K562 (cell line): ENCODE results near the gene DNAAF2. TPM values are rescaled to one million over a fixed set of nuclear protein-coding genes. Genes with fewer than 3 reads are reported as not detected.
A peak's percentile ranks its signal among the peaks of the same experiment; 100 is the strongest.

Experiments used
- CTBP1 ChIP-seq: fragments of 450-650 bp; IDR thresholded peaks from 2 replicates; pipeline ENCODE4 v1.6.1; 2016; ENCODE audit warnings: borderline replicate concordance
- CTCF ChIP-seq, 3 experiments: IDR thresholded peaks in 2 of 3; conservative IDR thresholded peaks in 1 of 3; 2 replicates each; pipeline ENCODE4 v1.5.1; 2011 to 2012; ENCODE audit warnings: low read length in 3 of 3, mild to moderate bottlenecking in 3 of 3, control low read depth in 2 of 3, improper control_type of control experiment in 1 of 3, inconsistent platforms in 1 of 3, low read depth in 1 of 3, mixed read lengths in 1 of 3, moderate library complexity in 1 of 3; ENCODE audit not compliant: insufficient read depth in 2 of 3
- EP400 ChIP-seq: fragments of 450-650 bp; IDR thresholded peaks from 2 replicates; pipeline ENCODE4 v1.6.1; 2017; ENCODE audit warnings: antibody characterized with exemption, mild to moderate bottlenecking, moderate library complexity
- GABPB1 ChIP-seq: sonication (generic); formaldehyde crosslinking; IDR thresholded peaks from 2 replicates; pipeline ENCODE4 v1.8.0; 2022; ENCODE audit warnings: mild to moderate bottlenecking, missing genetic modification reagents
- HNRNPL ChIP-seq: fragments of 200-400 bp; formaldehyde crosslinking; IDR thresholded peaks from 2 replicates; pipeline ENCODE4 v1.6.1; 2017; ENCODE audit warnings: low read depth, mild to moderate bottlenecking, low read length
- JUN ChIP-seq, 2 experiments: sonication (generic) in 1 of 2; formaldehyde crosslinking in 1 of 2; IDR thresholded peaks; 2 replicates each; pipeline versions ENCODE4 v1.6.1 to v1.8.0; 2012 to 2022; ENCODE audit warnings: borderline replicate concordance in 2 of 2, mild to moderate bottlenecking in 2 of 2, improper control_type of control experiment in 1 of 2, low read depth in 1 of 2, low read length in 1 of 2, missing genetic modification reagents in 1 of 2
- KDM5B ChIP-seq: fragments of 200-600 bp; sonication (generic); IDR thresholded peaks from 2 replicates; pipeline ENCODE4 v1.6.1; 2012; ENCODE audit warnings: low read depth, mild to moderate bottlenecking, moderate library complexity, low read length, control low read depth, inconsistent platforms; ENCODE audit not compliant: insufficient replicate concordance
- MNT ChIP-seq, 2 experiments: fragments of 450-650 bp; conservative IDR thresholded peaks; 2 replicates each; pipeline ENCODE4 v1.6.1; 2017; ENCODE audit warnings: mild to moderate bottlenecking in 2 of 2, moderate library complexity in 2 of 2
- MTA1 ChIP-seq: fragments of 450-650 bp; IDR thresholded peaks from 2 replicates; pipeline ENCODE4 v1.6.1; 2017; ENCODE audit warnings: borderline replicate concordance
- PHF21A ChIP-seq: fragments of 450-650 bp; IDR thresholded peaks from 2 replicates; pipeline ENCODE4 v1.6.1; 2017; ENCODE audit warnings: low read depth, borderline replicate concordance
- SP1 ChIP-seq: sonication (generic); formaldehyde crosslinking; IDR thresholded peaks from 2 replicates; pipeline ENCODE4 v1.8.1; 2022; ENCODE audit warnings: mild to moderate bottlenecking, missing genetic modification reagents
- ZBTB2 ChIP-seq: fragments of 450-650 bp; IDR thresholded peaks from 2 replicates; pipeline ENCODE4 v1.6.1; 2016; ENCODE audit warnings: antibody characterized with exemption
- ZFX ChIP-seq: sonication (generic); formaldehyde crosslinking; IDR thresholded peaks from 2 replicates; pipeline ENCODE4 v1.8.0; 2022; ENCODE audit warnings: mild to moderate bottlenecking, missing genetic modification reagents, moderate library complexity
- ZMIZ1 ChIP-seq, 2 experiments: fragments of 150-350 bp in 1 of 2; IDR thresholded peaks; 2 replicates each; pipeline ENCODE4 v1.6.1; 2012 to 2016; ENCODE audit warnings: low read depth in 2 of 2, low read length in 2 of 2, mild to moderate bottlenecking in 1 of 2, moderate library complexity in 1 of 2
- ZNF311 ChIP-seq: fragments of 250-450 bp; sonication (Bioruptor Pico); IDR thresholded peaks from 2 replicates; pipeline ENCODE4 v1.4.0; 2020; ENCODE audit warnings: mild to moderate bottlenecking, moderate library complexity
- polyA plus RNA-seq, 8 experiments: library from polyadenylated mRNA; depleted of rRNA in 4 of 8; stranded (reverse) in 5 of 8; unstranded in 3 of 8; fragments of >200 nt; fragmentation: Nextera tagmentation in 2 of 8; fragmentation: Illumina TruSeq in 1 of 8; extraction: Ambion mirVana in 2 of 8; extraction: Trizol in 1 of 8; gene quantifications; 2 replicates each; pipeline versions ENCODE4 v1.2.1 to v1.2.3, GENCODE V29; 2011 to 2014; ENCODE audit warnings: inconsistent platforms in 1 of 8, missing spikeins in 1 of 8
- total RNA-seq, 7 experiments: library from RNA; depleted of rRNA in 6 of 7; stranded (reverse); fragments of >200 nt in 6 of 7; fragmentation: Illumina TruSeq in 2 of 7; extraction: Trizol in 2 of 7; gene quantifications; 2 replicates each; pipeline versions ENCODE4 v1.2.1 to v1.2.3, GENCODE V29; 2011 to 2021; ENCODE audit warnings: low replicate concordance in 1 of 7

The DNAAF2 gene
- total and polyA plus RNA-seq, 9 of the 15 experiments (the other 6 are each of a cell fraction or from before 2014, with no cell fraction given), result 2.4 to 14.6 (median 11.1) TPM

- TF ChIP-seq ZMIZ1 (IDR thresholded peaks at IDR 0.05; ENCODE audit: low read depth in 2 of 2, low read length in 2 of 2), result no peak
- no peak for TF ChIP-seq PHF21A
- TF ChIP-seq CTCF (IDR thresholded peaks at IDR 0.05 in 2 of 3, conservative IDR thresholded peaks at IDR 0.05 in 1 of 3; ENCODE audit: insufficient read depth in 2 of 3, low read depth in 1 of 3, low read length in 3 of 3), result no peak
- TF ChIP-seq MNT (conservative IDR thresholded peaks at IDR 0.05), result peak; percentile 66 to 81
- TF ChIP-seq JUN (IDR thresholded peaks at IDR 0.05; ENCODE audit: borderline replicate concordance, low read depth, low read length), result peak; percentile 98
- TF ChIP-seq JUN (CRISPR knock-in tag; IDR thresholded peaks at IDR 0.05; ENCODE audit: borderline replicate concordance), result peak; percentile 96; the same call in 1 of the 2 replicates
- TF ChIP-seq HNRNPL, result no peak
- peak; percentile 74 for TF ChIP-seq KDM5B
- peak; percentile 88; the same call in 1 of the 2 replicates for TF ChIP-seq CTBP1
- peak; percentile 98 for TF ChIP-seq EP400
- peak; percentile 65 for TF ChIP-seq GABPB1 (CRISPR knock-in tag)
- TF ChIP-seq ZBTB2, result peak; percentile 92
- peak; percentile 93 for TF ChIP-seq SP1 (CRISPR knock-in tag)
- peak; percentile 20; the same call in 1 of the 2 replicates for TF ChIP-seq ZNF311 (CRISPR knock-in tag)
- peak; percentile 85; the same call in 1 of the 2 replicates for TF ChIP-seq MTA1
- TF ChIP-seq ZFX (CRISPR knock-in tag), result peak; percentile 76
Measured at GRCh38 chr14:49585803-49586672, 49.0 kb downstream of the DNAAF2 start, which contains the start of gene RPS29 (continued).
